GM21526 (cell line): ENCODE measurements around the gene MTX2.

Experiments used
- ATAC-seq: cut with Tn5 transposase; IDR thresholded peaks from one replicate; pipeline ENCODE4 v1.9.1; 2021; ENCODE audit warnings: moderate library complexity; ENCODE audit not compliant: unreplicated experiment, low FRiP score

Gene MTX2

DNA sequence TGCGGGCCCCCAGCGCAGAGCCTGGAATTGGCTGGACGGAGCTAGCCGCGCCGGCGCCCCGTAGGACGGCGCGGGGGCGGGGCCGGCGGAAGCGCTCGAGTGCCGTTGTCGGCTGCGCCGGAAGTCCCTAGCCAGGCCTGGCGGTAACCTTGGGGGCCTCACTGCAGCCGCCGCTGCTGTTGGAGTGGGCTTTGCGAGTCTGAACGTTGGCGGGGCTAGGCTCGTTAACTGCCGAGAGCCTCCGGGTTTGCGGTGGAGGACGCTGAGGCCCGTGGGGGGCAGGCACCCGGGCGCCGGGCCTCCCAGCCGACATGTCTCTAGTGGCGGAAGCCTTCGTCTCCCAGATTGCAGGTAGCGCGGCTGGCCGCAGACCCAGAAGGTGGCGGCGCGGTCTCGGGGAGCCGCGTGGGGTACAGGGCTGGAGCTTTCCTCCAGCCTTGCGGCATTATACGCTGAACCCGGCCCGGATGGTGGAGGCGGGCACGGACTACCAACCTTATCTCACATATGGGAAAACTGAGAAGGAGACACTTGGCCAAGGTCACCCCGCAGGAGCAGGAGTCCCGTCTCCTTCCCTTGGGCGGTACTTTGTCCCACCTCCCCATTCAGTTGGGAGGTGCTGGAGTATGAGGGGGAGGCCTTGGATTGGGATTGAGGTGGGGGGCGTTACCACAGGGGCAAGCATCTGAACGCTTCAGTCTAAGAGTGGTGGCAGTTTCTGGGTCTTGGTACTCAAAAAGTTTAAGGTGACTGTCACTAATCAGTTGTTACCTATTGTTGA lies at the start of gene MTX2:
Gene MTX2, plus strand, starts transcription at position 124 of the 781 bp plus-strand sequence. Its CDS starts 188 bp downstream, at position 312.
- peak; percentile 96 for ATAC-seq

- no peak for ATAC-seq
Measured at GRCh38 chr2:176227874-176228273, 41.4 kb upstream of the MTX2 start.

DNA sequence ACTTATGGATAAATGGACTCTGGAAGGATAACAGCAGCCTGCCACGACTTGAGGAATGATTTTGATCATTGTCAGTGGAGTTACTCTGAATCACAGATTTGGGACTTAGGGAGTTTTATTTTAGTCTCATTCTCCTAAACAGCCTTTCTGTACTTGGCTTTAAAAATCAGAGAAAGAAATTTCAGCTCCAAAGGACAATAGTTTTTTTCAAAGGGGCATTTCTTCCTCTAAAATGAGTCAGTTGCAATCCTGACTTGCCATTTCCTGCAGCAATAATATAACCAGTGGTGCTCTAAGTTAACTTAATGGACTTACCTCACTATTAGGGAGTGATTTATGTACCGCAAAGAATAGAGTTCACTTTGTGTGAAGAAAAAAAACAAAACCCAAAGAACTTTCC lies 35.1 kb upstream of the MTX2 start:
- ATAC-seq, result no peak

DNA sequence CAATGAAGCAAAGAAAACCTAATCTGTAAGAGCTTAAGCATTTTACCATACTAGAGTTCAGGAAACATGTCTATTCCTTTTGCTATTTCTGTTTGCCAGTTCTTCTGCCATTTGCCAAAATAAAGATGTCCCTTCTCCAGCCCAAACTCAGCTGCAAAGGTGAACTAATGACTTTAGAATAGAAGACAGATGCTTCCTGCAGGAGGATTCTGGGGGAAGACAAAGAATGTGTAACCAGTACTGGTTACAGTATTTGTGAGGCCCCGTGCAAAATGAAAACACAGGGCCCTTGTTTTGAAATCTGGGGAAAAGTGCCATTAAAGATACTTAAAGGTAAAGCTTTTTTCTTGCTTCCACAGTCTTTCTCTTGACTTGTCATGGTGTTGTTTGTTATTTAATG lies 34.3 kb upstream of the MTX2 start:
- no peak for ATAC-seq

DNA sequence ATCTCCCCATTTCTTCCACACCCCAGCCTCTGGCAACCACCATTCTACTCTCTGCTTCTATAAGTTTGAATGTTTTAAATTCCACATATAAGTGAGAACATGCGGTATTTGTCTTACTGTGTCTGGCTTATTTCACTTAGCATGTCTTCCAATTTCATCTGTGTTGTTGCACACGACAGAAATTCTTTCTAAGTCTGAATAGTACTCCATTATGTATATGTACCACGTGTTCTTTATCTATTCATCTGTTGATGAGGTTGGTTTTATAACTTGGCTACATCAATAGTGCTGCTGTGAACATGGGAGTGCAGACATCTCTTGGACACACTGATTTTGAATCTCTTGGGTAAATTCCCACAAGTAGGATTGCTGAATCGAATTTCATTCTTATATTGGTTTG lies 31.8 kb upstream of the MTX2 start:
- no peak for ATAC-seq

- ATAC-seq, result no peak
Measured at GRCh38 chr2:176239031-176239430, 30.2 kb upstream of the MTX2 start.

DNA sequence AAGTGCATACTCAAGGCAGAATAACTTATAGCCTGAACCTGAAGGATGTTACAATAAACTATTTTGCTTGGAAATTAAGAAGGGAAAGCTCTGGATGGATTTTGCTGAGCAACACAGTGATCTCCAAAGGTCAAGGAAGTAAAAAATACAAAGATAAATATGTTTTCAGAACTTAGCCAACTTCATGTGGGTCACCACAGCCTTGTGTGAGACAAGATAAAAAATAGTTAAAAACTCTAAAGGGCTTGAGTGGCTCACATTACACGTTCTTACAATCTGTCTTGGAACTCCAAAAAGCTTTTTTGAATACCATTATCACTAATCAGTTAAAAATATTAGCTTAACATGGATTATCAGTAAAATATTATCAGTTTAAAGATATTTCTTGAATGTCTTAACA lies 28.9 kb upstream of the MTX2 start:
- no peak for ATAC-seq

GRCh38 chr2:176242276-176242675 lies 27.0 kb upstream of the MTX2 start:
- no peak for ATAC-seq

DNA sequence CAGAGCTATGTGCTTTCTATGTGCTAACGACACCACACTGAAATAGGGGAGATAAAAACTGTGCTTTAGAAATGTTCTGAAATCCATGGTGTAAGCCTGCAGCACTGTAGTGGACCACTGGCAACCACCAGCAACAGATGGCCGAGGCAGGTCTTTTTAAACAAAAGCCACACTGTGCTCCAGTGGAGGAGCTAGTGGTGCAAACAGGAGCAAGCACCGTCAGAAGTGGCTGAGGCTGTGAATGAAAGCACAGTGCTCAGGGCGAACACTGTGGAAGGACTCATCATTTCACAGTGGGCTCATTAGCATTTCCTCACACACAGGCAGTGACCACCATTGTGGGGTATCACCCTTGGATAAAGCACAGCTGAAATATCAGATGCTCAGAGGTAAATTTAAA lies 22.9 kb upstream of the MTX2 start:
- no peak for ATAC-seq

DNA sequence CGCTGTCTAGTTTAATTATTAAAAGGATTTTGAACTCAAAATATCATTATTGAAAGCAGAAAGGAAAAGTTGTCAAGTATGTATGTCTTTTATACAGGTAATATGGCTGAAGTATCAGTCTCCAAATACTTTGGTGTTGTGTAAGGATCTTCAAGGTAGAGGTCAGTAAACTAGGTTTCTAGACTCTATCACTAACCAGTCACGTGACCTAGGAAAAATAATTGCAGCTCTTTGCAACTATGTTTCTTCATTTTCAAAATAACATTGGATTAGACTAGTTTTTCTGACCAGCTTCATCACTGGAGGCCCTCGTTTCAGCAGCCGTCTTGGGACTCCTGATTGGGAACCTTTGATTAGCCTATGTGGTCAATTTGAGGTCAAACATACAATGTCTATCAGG lies 21.4 kb upstream of the MTX2 start:
- ATAC-seq, result no peak

GRCh38 chr2:176251928-176252327 lies 17.3 kb upstream of the MTX2 start:
- ATAC-seq, result no peak

GRCh38 chr2:176260689-176261088 lies 8.6 kb upstream of the MTX2 start:
- no peak for ATAC-seq

DNA sequence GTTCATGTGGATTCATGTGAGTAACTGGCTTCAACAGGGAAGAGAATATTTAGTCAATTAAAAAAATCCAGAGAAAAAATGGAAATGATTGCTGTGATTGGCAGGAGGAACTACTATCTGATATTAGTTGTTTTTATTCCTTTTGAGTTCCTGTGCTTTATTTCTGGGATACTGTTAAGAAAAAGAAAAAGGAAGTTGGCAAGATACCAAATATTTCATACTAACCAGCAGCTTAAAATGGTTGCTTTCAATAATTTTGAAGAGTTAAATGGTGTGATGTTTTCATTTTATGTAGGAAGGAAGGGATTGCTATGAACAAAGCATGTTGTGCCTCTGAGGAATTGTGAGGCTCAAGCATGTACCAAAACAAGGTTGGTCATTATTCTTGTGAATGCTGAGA lies 8.1 kb upstream of the MTX2 start:
- no peak for ATAC-seq

DNA sequence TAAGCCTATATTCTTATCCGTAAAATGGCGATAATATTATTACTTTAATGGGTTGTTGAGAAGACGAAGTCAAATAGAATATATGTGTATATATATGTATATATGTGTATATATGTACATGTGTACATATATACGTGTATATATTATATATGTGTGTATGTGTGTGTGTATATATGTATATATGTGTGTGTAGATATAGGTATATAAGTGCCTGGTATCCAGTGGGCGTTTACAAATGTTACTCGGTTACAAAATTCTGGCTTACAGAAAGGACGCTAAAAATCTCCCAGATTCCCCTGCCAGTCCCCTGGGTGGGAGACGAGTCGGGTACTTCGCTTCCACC lies 295 bp upstream of the MTX2 start:
- ATAC-seq, result peak; percentile 9

DNA sequence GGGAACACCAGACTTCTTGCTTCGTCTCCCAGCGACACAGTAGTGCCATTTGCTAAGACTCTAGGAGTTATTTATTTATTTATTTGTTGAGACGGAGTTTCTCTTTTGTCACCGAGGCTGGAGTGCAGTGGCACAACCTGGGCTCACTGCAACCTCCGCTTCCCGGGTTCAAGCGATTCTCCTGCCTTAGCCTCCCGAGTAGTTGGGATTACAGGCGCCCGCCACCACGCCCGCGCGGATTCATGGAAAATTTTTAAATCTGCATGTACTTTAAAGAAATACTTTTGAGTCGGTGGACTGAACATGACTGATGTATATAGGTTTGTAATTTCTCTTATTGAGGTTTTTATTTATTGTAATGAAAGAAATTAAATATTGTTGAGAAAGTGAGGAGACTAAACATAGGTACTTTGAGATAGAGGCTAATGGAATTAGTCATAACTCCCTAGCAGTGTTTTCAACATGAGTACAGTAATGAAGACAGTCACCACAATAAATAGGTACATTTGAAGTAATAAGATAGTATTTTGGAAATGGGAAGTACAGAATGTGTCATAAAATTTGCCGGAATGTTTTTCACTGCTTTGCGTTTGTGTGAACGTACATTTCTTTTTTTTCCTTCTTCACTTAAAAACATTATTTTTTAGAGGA lies 983 bp downstream of the MTX2 start:
- ATAC-seq, result no peak

GRCh38 chr2:176272870-176273459 lies 3.7 kb downstream of the MTX2 start:
- ATAC-seq, result no peak

DNA sequence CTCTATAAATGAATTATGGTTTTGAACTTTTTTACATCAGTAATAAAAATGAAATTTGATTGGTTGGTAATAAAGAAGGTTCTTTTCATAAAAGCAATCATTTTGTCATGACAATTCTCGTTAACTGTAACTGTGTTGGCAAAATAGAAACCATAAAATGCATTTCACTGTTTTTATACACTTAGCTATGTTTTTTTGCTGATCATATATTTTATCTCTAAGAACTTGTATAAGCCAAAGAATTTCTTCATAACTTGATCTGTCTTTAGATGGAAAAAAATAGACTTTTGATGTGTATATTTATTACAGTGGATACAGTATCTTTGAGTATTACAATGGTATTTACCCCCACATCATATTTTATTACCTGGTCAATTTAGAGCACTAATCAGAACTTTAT lies 9.7 kb downstream of the MTX2 start:
- no peak for ATAC-seq

DNA sequence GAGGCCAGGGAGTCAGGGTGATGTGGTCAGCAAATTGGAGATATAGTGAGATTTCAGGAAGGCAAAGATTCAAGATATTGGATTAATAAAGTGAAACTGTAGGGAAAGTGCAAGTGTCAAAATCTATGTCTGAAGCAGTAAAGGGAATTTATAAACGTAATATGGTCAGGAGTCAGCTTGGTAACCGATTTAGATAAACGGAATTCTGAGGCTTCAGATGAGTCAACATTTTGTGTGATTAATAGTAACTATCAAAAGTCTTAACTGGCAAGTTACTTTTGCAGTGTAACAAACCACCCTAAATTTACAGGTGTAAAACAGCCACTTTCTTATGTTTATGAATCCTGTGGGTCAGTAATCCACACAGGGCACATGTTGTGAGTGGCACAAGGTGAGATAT lies 10.9 kb downstream of the MTX2 start:
- no peak for ATAC-seq

- ATAC-seq, result no peak
Measured at GRCh38 chr2:176280867-176281658, 11.8 kb downstream of the MTX2 start.

- ATAC-seq, result no peak
Measured at GRCh38 chr2:176283291-176284068, 14.2 kb downstream of the MTX2 start.
